H1 (cell line): ENCODE results near the gene TLE5.

ENCODE experiments used
- CEBPB ChIP-seq: IDR thresholded peaks from 2 replicates; pipeline ENCODE4 v1.6.1; 2012; ENCODE audit warnings: low read depth, low read length
- GABPA ChIP-seq: IDR thresholded peaks from 2 replicates; pipeline ENCODE4 v1.6.1; 2011; ENCODE audit warnings: mild to moderate bottlenecking, low read length, moderate library complexity, borderline replicate concordance; ENCODE audit not compliant: insufficient read depth
- POLR2A ChIP-seq, 2 experiments: IDR thresholded peaks; 1 replicate in 1 of 2; 2 replicates in 1 of 2; pipeline ENCODE4 v1.6.1; 2011; ENCODE audit warnings: low read depth in 2 of 2, low read length in 2 of 2, mild to moderate bottlenecking in 2 of 2; ENCODE audit errors: control extremely low read depth in 1 of 2
- POLR2AphosphoS5 ChIP-seq: IDR thresholded peaks from 2 replicates; pipeline ENCODE4 v1.6.1; 2011; ENCODE audit warnings: low read depth, low read length
- RAD21 ChIP-seq, 2 experiments: IDR thresholded peaks in 1 of 2; conservative IDR thresholded peaks in 1 of 2; 2 replicates each; pipeline ENCODE4 v1.6.1; 2011; ENCODE audit warnings: low read depth in 2 of 2, low read length in 2 of 2, improper control_type of control experiment in 1 of 2, inconsistent platforms in 1 of 2, mild to moderate bottlenecking in 1 of 2, moderate library complexity in 1 of 2
- SIN3A ChIP-seq, 2 experiments: IDR thresholded peaks in 1 of 2; conservative IDR thresholded peaks in 1 of 2; 2 replicates each; pipeline ENCODE4 v1.6.1; 2011 to 2012; ENCODE audit warnings: low read length in 2 of 2, improper control_type of control experiment in 1 of 2, low read depth in 1 of 2, mild to moderate bottlenecking in 1 of 2

DNA sequence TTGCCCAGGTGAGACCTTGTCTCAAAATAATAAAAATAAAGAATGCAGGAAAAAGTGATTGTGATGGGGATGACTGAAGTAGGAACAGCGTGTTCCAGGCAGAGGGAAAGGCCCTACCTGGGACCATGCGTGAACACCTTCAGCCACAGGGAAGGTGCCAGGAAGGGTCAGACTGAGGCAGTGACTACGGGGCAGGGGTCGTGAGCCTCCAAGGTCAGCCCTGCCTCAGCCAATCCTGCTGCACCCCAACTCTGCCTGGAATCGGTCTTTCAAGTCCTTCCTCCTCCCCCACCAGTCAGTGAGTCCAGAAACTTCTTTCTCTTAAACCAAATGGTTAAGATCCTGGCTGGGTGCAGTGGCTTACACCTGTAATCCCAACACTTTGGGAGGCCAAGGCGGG is 17.1 kb downstream of the TLE5 start:
- TF ChIP-seq POLR2AphosphoS5 (no peak), CEBPB (no peak), POLR2A (IDR thresholded peaks at IDR 0.05; ENCODE audit: control extremely low read depth in 1 of 2, low read depth in 2 of 2, low read length in 2 of 2) (no peak), GABPA (no peak), SIN3A (conservative IDR thresholded peaks at IDR 0.05 in 1 of 2, IDR thresholded peaks at IDR 0.05 in 1 of 2; ENCODE audit: low read depth in 1 of 2, low read length in 2 of 2) (no peak), RAD21 (IDR thresholded peaks at IDR 0.05 in 1 of 2, conservative IDR thresholded peaks at IDR 0.05 in 1 of 2; ENCODE audit: low read depth in 2 of 2, low read length in 2 of 2) (no peak)
